GM21576 (cell line): ENCODE results near the gene LRRIQ1.
"Not testable (repeated sequence)": the region's sequence is repeated elsewhere in the genome, so short reads cannot be mapped to it uniquely, and the experiment has no call there.

Experiments used
- ATAC-seq: cut with Tn5 transposase; IDR thresholded peaks from one replicate; pipeline ENCODE4 v1.9.1; 2021; ENCODE audit warnings: mild to moderate bottlenecking, moderate library complexity; ENCODE audit not compliant: unreplicated experiment

Gene LRRIQ1, protein sequence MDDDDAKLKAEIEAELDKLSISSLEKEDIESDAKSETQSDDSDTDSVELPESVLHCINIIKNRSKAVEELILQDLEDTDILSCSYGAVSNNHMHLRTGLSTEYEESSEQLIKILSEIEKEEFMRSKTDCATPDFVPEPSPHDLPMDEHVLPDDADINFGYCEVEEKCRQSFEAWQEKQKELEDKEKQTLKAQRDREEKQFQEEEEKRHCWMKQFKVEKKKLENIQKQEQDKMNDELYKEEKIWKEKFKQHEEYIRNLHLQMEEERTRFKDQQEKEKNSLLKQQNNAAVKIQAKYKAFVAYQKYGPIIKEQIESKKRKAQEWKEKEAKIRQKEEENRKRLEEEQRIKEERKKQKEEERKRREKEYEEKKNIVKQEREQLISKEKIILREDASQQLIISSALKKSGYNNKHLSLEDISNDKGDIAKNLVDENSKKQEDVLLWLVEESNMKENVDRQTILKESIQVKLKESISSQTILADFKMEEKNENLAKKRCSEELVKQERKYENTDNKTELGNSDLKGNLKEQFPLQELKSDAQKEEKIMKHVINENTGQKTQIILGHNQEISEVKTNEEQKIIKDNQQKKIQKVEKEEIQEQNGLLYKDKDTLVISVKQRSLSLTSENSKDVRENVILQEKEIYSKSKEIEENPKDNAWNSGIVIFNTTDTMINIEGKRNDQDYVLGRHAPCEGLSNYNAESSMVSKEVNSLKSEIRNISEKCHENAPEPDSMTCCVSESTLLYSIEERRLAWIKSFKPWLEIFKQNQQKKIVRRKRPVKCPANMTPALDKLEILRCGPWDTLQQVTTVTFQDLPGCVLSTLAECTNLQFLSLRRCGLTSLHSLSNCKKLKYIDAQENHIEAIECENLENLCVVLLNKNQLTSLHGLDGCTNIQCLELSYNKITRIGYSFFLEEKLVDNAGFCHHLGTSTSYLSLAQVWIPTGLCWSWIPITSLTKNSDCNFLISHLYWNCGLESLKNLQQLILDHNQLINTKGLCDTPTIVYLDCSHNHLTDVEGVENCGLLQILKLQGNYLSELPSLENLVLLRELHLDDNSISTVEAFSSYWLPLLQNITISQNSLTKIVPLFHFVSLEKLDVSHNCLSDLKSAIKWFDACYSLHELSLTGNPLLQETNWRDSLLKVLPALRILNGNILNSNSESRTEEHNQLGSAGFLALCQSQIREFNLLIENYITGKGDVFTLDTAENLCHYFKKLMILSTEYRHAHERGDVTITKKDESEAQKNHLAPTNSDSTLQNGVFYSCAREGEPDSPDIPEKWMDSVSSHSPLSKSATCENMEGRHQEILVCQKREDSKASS (N-terminal part only)

DNA sequence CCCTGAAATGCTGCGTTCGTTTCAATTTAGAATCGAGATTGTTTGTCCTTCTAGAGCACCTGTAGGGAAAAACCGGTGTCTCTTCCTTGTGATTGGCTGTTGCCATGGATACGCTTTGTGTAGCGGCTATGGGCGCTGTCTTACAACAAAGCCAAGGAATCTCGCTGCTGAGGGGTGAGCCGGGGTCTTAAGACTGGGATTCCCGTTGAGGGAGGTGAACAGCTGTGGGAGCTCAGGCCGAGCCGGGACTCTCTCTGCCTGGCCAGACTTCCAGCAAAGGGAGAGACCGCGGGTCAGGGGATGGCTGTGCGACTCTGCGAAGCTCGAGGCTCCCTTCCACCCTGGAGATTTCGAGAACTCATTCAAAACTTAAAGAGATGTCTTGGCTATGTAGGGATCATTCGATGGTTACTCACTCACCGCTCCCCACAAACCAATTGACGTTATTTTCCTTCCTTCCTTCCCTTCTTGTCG lies at the start of gene LRRIQ1, which contains the start of gene TSPAN19:
TSS of gene LRRIQ1 (plus strand) at position 118 of the 474 bp plus-strand sequence. CDS start 1,826 bp downstream, outside the sequence.
TSS of gene TSPAN19 (minus strand) at position 44 of the 474 bp plus-strand sequence. CDS start 6,331 bp downstream, outside the sequence.
- peak; percentile 95 for ATAC-seq

DNA sequence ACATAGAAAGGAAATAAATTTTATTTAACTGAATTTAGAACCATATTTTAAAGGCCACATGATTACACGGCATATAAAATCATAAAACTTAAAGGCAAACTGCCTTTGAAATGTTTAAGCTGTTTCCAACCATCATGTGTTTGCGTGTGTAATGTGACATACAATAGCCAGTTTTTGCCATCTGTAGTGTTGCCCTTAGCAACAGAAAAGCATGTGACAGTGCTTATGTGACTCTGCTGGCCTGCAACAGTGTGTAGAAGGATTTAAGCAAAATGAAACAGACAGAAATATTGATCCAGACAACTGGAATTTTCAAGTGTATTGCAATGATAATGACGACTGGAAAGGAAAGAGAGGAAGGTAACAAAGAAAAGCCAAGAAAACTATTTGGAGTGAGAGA lies 49.6 kb upstream of the LRRIQ1 start:
- no peak for ATAC-seq

DNA sequence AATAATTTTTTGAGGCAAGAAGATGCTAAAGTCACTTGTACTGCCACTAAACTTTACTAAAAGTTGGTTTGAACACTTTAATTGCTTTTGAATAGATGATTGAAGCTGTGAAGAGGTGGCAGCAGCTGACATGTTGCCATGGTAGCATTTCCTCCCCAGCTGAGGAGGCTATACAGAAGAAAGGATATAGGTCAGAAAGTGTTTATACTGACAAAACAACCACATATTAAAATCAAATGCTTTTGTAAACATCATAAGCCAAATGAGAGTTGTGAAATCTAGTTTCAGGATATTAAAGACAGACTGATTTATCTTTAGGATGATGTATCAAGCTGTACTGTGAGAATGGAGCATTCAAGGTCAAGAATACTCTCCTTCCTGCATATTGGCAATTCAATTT lies 41.7 kb upstream of the LRRIQ1 start:
- ATAC-seq, result no peak

- no peak for ATAC-seq
These were observed 40.5 kb upstream of the LRRIQ1 start for GRCh38 chr12:84995641-84996040.

DNA sequence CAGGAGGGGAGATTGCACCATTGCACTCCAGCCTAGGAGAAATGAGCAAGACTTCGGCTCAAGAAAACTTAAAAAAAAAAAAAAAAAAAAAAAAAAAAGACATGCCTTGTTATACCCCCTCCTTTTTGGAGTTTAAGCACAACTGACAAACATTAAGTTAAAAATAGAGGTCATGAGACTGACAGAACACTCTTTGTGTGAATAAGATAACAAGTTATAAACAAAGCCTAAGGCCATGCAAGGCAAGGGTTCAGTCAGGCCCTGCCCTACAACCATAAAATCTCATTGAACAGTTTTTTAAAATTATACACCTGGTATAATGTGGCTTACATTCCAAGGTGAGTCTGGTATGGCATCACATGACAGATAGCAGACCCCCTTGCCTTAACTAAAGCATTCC lies 39.4 kb upstream of the LRRIQ1 start:
- ATAC-seq, result no peak

- no peak for ATAC-seq
These were observed 37.8 kb upstream of the LRRIQ1 start for GRCh38 chr12:84998341-84998740.

GRCh38 chr12:85000729-85001128 lies 35.4 kb upstream of the LRRIQ1 start:
- ATAC-seq, result no peak

DNA sequence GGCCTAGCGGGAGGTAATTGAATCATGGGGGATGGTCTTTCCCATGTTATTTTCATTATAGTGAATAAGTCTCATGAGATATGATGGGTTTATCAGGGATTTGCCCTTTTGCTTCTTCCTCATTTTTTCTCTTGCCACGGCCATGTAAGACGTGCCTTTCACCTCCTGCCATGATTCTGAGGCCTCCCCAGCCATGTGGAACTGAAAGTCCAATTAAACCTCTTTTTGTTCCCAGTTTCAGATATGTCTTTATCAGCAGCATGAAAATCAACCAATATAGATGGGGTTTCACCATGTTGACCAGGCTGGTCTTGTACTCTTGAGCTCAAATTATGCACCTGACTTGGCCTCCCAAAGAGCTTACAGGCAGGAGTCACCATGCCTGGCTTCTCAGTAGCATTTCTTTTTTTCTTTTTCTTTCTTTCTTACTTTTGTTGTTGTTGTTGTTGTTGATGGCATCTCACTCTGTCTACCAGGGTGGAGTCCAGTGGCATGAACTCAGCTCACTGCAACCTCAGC lies 33.3 kb upstream of the LRRIQ1 start:
- no peak for ATAC-seq

- ATAC-seq, result no peak
These were observed 31.9 kb upstream of the LRRIQ1 start for GRCh38 chr12:85004204-85004603.

DNA sequence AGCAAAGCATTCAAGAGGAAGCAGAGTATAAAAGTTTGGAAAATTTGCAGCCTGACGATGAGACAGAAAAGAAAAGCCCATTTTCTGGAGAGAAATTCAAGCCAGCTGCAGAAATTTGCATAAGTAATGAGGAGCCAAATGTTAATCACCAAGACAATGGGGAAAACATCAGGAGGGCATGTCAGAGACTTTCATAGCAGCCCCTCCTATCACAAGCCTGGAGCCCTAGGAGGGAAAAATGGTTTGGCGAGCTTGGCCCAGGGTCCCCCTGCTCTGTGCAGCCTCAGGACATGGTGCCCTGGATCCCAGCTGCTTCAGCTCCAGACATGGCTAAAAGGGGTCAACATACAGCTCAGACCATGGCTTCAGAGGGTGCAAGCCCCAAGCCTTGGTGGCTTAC lies 31.1 kb upstream of the LRRIQ1 start:
- not testable (repeated sequence) for ATAC-seq

- ATAC-seq, result no peak
These were observed 30.5 kb upstream of the LRRIQ1 start for GRCh38 chr12:85005615-85006014.

DNA sequence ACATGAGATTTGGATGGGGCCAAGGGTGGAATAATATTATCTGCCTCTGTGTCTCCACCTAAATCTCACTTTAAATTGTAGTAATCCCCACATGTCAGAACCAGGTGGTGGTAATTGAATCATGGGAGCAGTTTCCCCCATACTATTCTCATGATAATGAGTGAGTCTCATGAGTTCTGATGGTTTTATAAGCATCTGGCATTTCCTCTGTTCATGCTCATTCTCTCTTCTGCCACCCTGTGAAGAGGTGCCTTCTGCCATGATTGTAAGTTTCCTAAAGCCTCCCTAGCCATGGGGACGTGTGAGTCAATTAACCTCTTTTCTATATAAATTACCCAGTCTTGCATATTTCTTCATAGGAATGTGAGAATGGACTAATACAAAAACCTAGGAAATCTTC lies 29.9 kb upstream of the LRRIQ1 start:
- no peak for ATAC-seq

DNA sequence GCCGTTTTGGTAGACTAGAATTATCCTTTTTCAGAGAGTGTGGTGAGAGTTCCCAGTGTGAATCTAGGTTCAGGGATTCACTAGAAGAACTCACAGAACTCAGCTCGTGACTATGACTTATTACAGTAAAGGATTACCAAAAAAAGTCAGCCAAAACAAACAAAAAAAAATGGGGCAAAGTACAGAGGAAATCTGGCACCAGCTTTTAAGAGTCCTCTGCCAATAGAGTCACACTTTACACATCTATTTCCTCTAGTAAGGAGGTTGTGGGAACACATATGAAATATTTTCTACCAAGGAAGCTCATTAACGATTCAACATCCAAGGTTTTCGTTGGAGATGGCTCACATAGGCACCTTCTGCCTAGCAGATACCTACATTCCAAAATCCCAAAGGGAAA lies 28.3 kb upstream of the LRRIQ1 start:
- no peak for ATAC-seq

GRCh38 chr12:85016413-85016812 lies 19.7 kb upstream of the LRRIQ1 start:
- no peak for ATAC-seq

DNA sequence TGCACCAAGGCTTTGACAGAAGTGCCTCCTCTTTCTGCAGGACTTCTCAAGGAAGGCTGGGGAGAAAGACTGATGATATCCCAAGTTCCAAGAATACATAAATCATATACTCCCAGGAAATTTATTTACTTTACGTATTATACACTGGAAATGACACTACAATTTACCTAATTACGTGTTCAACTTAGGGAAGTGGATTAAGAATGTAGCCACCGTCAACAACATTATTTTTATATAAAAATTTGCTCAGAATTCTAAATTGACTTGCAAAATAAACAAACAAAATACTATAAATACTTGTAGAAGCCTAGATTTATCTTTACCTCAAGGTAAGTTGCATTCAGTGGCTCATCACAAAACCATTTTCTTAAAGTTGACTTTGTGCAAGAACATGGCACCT lies 19.0 kb upstream of the LRRIQ1 start:
- no peak for ATAC-seq

GRCh38 chr12:85017618-85018017 lies 18.5 kb upstream of the LRRIQ1 start:
- no peak for ATAC-seq

GRCh38 chr12:85018098-85018497 lies 18.1 kb upstream of the LRRIQ1 start:
- no peak for ATAC-seq

DNA sequence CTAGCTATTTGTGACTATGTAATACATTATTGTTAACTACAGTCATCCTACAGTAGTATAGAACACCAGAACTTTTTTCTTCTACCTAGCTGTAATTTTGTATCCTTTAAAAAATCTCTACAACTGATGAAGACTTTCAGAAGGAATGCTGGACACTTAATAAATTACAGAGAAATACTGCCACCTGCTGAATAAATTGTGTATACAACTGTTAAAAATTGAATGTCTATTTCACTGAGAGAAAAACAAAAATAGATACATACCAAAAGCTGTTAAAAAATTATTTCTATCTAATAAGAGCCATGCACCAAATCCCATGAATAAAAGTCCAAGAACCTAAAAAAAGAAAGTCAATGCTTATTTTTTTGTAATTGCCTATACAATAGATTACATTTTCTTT lies 6.7 kb upstream of the LRRIQ1 start:
- no peak for ATAC-seq

- no peak for ATAC-seq
These were observed 582 bp downstream of the LRRIQ1 start for GRCh38 chr12:85036733-85037132.

DNA sequence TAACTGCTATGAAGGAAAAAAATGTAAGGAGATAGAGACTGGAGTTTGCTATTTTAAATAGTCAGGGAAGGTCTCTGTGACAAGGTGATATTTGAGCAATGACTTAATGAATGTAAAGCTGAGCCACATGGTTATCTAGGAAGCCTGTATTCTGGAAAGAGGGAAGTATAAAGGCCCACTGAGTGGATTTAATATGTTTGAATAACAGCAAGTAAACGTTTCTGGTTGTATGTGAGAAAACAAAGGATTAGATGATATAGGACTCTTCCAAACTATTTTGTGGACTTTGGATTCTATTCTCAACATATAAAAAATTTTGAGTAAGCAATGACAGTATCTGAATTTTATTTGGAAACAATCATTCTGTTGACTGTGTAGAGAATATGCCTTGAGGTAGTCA lies 5.2 kb downstream of the LRRIQ1 start:
- ATAC-seq, result no peak

DNA sequence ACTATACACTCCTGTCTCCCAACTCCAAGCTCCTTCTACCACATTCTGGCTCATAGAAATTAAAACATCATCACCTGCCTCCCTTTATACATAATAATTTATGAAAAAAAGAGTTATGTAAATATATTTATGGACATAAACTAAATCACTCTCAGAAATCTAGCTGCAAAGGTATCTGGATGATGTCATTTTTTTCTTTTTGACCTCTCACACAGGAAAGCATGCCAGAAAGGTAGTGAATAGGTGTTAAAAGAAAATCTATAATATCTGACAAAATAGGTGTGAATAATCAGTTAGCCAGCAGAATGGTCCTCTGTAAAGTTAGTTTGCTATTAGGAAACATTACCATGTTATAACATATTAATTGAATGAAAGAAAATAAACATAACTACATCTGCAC lies 7.7 kb downstream of the LRRIQ1 start:
- ATAC-seq, result no peak
